Effector CD4-positive, alpha-beta T cell (primary cell): Measurements from ENCODE around the gene ATP2B2.

Experiments
- DNase-seq: peaks from one replicate; pipeline ENCODE4 v3.0.0-alpha.2; 2020

Gene ATP2B2

GRCh38 chr3:10492364-10493201, 12.8 kb downstream of the ATP2B2 start:
- no peak for DNase-seq

DNA sequence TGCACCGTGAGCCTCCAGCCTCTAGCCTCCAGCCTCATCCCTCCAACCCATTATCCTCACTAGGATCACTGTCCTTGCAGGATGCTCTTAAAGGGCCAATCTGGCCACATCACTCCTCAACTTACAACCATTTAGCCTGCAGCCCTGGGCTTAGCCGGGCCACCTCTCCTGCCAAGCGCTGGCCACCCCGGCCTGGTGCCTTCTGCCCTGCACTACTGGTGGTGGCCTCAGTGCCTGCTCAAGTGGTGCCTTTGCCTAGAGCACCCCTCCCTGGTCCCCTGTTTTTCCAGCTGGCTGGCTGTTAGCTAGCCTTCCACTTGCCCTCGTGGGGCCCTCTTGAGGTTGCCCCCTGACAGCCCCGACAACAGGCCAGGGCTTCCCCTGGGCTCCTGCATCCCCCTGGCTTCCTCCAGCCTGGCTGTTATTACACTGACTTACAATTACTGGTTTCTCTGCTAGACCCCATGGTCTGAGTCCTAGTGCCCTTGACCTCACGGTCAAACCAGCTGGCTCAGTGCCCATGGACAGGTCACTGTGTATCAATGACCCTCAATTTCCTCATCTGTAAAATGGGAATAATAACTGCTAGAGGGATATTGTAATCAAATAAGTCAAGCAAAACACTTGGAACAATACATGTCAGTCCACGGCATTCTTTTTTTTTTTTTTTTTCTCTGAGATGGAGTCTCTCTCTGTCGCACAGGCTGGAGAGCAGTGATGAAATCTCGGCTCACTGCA, 15.5 kb downstream of the ATP2B2 start:
- no peak for DNase-seq

GRCh38 chr3:10487988-10488633, 17.3 kb downstream of the ATP2B2 start:
- no peak for DNase-seq

- DNase-seq, result no peak
These were observed 19.6 kb downstream of the ATP2B2 start for GRCh38 chr3:10485806-10486205.

- DNase-seq, result no peak
These were observed 20.0 kb downstream of the ATP2B2 start for GRCh38 chr3:10485380-10485779.

- DNase-seq, result no peak
These were observed 20.7 kb downstream of the ATP2B2 start for GRCh38 chr3:10484709-10485108.

DNA sequence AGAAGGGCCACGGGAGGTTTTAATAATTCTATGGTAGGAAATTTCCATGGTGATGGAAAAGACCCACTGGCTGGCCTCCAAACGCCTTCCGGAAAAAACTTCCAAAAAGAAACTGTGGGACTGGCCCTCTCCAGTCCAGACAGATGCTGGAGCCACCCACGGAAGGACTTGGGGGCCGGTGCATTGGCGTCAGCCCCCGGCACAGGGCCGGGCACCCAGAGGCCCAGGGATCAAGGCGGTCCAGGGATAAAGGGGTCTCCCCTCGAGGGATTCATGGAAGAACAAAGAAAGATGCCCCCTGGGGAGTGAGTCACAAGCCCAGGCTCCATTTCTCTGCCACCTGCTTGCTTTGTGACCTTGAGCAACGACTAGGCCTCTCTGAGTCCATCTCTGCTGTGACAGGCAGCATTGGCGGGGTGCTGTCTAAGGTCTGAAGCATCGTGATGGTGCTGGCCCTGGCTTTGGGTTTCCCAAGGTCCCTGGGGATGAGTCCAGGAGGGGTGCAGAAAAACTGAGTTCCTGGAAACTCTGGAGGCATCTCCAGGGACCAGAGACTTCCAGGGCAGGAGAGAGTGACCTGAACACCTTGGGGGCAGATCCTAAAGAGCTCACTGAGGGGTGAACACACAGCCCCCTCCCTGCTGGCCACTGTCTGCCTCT, 21.6 kb downstream of the ATP2B2 start:
- DNase-seq, result no peak

GRCh38 chr3:10483364-10483675, 22.1 kb downstream of the ATP2B2 start:
- DNase-seq, result no peak

DNA sequence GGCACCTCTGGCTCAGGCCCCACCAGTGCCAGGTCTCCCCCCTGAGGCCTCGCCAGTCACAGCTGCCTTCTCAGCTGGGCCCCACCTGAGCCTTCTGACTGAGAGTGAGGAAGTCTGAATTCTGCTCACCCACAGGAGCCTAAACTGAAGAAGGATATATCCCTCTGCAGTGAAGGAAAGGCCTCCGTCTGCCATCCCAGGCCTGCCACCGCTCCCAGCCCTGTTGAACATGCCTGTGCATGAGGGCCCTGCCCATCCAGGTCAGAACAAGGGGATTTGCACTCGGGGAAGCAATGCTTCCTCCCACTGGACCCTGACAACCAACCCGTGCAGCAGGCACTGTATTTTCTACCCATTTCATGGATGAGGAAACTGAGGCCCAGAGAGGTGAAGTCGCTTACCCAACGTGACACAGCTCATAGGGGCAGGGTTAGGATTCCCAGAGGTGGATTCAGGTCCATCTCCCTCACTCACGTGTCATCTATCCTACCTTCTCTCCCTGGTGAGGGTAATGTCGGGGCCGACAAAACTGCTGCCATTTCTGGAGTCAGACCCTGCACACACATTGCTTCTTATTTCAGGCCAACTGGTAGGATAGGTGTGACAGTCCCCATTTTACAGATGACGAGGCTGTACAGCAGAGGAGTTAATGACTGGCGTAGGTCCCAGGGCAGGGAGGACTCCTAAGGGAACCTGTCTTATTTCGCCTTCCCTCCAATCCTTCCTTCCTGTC, 22.6 kb downstream of the ATP2B2 start:
- DNase-seq, result no peak

DNA sequence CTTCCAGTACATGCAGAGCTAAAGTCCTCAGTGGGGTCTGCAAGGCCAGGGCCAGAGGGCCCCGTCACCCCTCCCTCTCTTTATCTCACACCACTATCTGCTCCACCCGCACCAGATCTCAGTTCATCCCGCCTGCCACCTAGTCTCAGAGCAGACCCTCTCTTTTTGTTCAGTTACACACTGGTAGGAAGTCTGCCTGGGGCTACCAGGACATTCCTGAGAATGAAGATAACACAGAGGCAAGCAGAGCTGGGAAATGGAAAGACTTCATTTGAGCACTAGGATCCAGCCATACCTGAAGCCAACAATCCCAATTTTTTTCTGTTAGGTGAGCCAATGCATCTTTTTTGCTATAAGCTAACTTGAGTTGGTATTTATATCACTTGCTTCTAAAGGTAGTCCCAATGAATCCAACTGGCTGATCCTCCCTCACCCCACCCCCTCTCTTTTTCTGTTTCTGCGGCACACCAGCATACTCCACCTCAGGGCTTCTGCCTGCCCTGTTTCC, 24.5 kb downstream of the ATP2B2 start:
- no peak for DNase-seq

- no peak for DNase-seq
These were observed 26.1 kb downstream of the ATP2B2 start for GRCh38 chr3:10479311-10479710.

DNA sequence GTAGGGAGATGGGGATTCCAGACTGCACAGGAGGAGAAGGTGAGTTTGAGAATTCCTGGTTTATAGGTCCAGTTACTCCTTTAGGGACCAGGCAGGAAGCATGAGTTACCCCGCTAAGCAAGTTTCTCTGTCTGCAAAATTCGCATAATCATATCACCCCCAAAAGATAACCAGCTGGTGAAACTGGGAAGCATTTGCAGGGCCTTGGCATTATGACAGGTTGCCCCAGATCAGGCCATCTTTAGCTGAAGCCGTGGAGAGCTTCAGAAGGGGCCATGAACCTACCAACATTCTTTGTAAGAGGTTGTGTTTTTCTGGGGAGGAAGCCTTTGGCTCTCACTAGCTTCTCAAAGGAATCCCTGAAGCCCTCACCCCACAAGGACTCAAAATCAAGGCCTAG, 29.4 kb downstream of the ATP2B2 start:
- no peak for DNase-seq

- no peak for DNase-seq
These were observed 30.5 kb downstream of the ATP2B2 start for GRCh38 chr3:10474847-10475246.

DNA sequence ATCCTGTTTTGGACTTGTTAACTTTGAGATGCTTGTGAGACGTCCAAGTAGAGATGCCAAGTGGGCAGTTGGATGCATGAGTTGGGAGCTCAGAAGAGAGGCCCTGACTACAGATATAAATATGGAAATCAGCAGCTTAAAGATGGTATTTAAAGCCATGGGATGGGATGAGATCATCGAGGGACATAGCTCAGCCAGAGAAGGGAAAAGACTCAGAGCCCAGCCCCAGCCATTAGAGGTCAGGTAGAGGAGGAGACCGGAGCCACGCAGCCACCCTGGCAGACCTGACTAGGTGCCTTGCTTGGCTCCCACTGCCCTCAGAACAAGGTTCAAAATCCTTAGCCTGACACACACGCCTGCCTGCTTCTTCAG, 31.1 kb downstream of the ATP2B2 start:
- DNase-seq, result no peak

DNA sequence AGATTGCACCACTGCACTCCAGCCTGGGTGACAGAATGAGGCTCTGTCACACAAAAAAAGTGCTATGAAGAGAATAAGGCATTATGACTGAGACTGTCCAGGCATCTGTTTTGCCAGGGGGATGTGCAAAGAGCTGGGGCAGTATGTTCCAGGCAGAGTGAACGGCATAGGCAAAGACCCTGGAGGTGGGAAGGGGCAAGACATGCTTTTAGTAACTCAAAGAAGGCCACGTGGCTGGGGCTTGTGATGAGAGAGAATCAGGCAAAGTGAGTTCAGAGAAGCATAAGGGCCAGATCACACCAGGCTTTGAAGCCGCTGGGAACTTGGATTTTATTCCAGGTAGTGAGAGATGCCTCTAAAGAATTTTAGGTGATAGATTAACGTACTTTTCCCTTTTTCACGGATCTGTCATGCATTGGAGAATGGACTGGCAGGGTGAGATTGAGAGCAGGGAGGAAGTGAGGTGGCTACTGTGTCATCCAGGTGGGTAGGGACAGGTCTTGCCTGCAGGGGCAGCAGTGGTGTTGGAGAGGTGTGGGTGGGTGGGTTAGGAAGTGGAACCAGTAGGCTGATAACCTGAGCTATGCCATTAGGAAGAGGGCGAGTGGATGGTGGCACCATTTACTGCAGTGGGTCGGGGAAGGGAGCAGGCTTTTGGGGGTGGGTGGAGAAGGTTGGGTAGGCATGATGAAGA, 31.7 kb downstream of the ATP2B2 start:
- no peak for DNase-seq

GRCh38 chr3:10472877-10473440, 32.4 kb downstream of the ATP2B2 start:
- DNase-seq, result no peak

DNA sequence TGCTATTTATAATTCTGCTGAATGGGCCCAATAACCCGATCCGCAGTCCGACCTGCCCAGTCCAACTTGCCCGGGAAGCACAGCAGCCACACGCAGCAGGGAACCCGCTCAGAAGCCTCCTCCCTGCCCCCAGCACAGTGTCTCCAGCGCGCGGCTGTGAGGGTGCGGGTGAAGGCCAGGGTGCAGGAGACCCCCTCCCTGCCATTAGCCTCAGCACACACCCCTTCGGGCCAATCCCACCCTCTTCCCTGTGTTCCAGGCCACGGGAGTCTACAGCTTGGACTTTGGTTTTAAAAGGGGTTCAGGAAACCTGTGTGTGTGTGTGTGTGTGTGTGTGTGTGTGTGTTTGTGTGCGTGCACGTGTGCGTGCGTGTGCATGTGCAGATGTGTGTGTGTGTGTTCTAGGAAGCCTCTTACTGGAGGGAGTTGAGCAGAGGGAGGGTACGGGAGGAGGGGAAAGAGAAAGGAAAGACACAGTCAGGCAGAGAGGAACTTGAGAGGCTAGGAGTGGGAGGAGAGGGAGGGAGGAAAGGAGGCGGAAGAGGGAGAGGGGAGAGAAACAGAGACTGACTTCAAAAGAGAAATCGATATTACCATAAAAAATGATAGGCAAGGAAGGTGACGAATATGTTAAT, 34.2 kb downstream of the ATP2B2 start:
- no peak for DNase-seq

GRCh38 chr3:10470120-10471053, 35.0 kb downstream of the ATP2B2 start:
- no peak for DNase-seq

- DNase-seq, result no peak
These were observed 35.8 kb downstream of the ATP2B2 start for GRCh38 chr3:10469441-10470119.
